SK-N-MC (cell line): Measurements from ENCODE around the gene NUS1.
"Not testable (repeated sequence)": the region's sequence is repeated elsewhere in the genome, so short reads cannot be mapped to it uniquely, and the experiment has no call there.

Source experiments
- DNase-seq: peaks from one replicate; pipeline ENCODE4 v3.0.0-alpha.2; 2011; ENCODE audit warnings: low read depth, low spot score
- H3K27ac ChIP-seq: fragments of 200-600 bp; sonication (generic); 2 replicates; pipeline ENCODE4 v1.5.1; 2016; ENCODE audit warnings: mixed run types
- H3K36me3 ChIP-seq: fragments of 200-600 bp; sonication (generic); 2 replicates; pipeline ENCODE4 v1.6.1; 2017; ENCODE audit warnings: antibody characterized with exemption, low read length, mixed read lengths; ENCODE audit not compliant: insufficient read depth
- H3K4me3 ChIP-seq: fragments of 200-600 bp; sonication (generic); 2 replicates; pipeline ENCODE4 v1.5.1; 2016
- H3K9ac ChIP-seq: fragments of 200-600 bp; sonication (generic); 2 replicates; pipeline ENCODE4 v1.8.0; 2017; ENCODE audit warnings: mixed run types, mixed read lengths; ENCODE audit not compliant: insufficient read length
- H3K9me3 ChIP-seq: fragments of 200-600 bp; sonication (generic); 2 replicates; pipeline ENCODE4 v1.6.1; 2017; ENCODE audit warnings: low read depth, mild to moderate bottlenecking, antibody characterized with exemption, low read length, moderate library complexity, mixed read lengths
- EZH2 ChIP-seq: fragments of 200-600 bp; sonication (generic); IDR thresholded peaks from one replicate; pipeline ENCODE4 v1.6.1; 2017; ENCODE audit warnings: antibody characterized with exemption
- FOXP2 ChIP-seq: optimal IDR thresholded peaks from 2 replicates; pipeline ENCODE3; 2011; ENCODE audit warnings: mild to moderate bottlenecking, moderate library complexity; ENCODE audit not compliant: insufficient read depth; ENCODE audit errors: extremely low read length, control extremely low read depth
- POLR2AphosphoS5 ChIP-seq: IDR thresholded peaks from 2 replicates; pipeline ENCODE4 v1.6.1; 2012; ENCODE audit warnings: mild to moderate bottlenecking, low read depth, low read length, borderline replicate concordance

NUS1 gene

GRCh38 chr6:117733341-117733740 lies 58.1 kb downstream of the NUS1 start:
- no peak overlapping the region for H3K4me3 ChIP-seq
- no peak overlapping the region for H3K27ac ChIP-seq
- TF ChIP-seq FOXP2 (no peak), EZH2 (no peak), POLR2AphosphoS5 (no peak)
- no peak overlapping the region for H3K9ac ChIP-seq
- H3K36me3 ChIP-seq, result no peaks in the 10 kb centered on the region
- H3K9me3 ChIP-seq, result no peaks in the 10 kb centered on the region
- DNase-seq, result no peak

GRCh38 chr6:117739869-117740268 lies 64.6 kb downstream of the NUS1 start:
- no peaks in the 10 kb centered on the region for H3K9me3 ChIP-seq
- no peak overlapping the region for H3K4me3 ChIP-seq
- DNase-seq, result no peak

GRCh38 chr6:117740605-117741004 lies 65.3 kb downstream of the NUS1 start:
- Histone ChIP-seq H3K9ac (no peak overlapping the region), H3K4me3 (no peak overlapping the region), H3K36me3 (no peaks in the 10 kb centered on the region), H3K9me3 (no peaks in the 10 kb centered on the region), H3K27ac (no peak overlapping the region)
- no peak for TF ChIP-seq FOXP2
- TF ChIP-seq POLR2AphosphoS5, result no peak
- no peak for DNase-seq

More at GRCh38 chr6:117739869-117740268, 64.6 kb downstream of the NUS1 start:
- Histone ChIP-seq H3K9ac (no peak overlapping the region), H3K27ac (no peak overlapping the region), H3K36me3 (no peaks in the 10 kb centered on the region)
- TF ChIP-seq EZH2 (no peak), POLR2AphosphoS5 (no peak), FOXP2 (no peak)

- not testable (repeated sequence) for H3K9ac ChIP-seq, DNase-seq, H3K36me3 ChIP-seq, H3K9me3 ChIP-seq, H3K27ac ChIP-seq, H3K4me3 ChIP-seq
These were observed 75.4 kb downstream of the NUS1 start for GRCh38 chr6:117750675-117751074.
